ENCODE data around the gene NRG3.

GRCh38 chr10:81918766-81919165 lies 43.8 kb downstream of the NRG3 start:
- TF ChIP-seq POLR2AphosphoS5 (IDR thresholded peaks at IDR 0.05; ENCODE audit: low read depth, low read length) (no peak), SPI1 (IDR thresholded peaks at IDR 0.05; ENCODE audit: low read depth, low read length) (no peak), POLR2A (IDR thresholded peaks at IDR 0.05; ENCODE audit: low read depth, low read length) (no peak), TAF1 (IDR thresholded peaks at IDR 0.05; ENCODE audit: low read depth, low read length) (no peak), PAX5 (IDR thresholded peaks at IDR 0.05; ENCODE audit: insufficient read depth, low read length, severe bottlenecking) (no peak), POU2F2 (IDR thresholded peaks at IDR 0.05; ENCODE audit: low read depth, low read length) (no peak)

Data from GM12891 (cell line).